H1 (cell line): ENCODE data around the gene IKZF5. TPM values are rescaled to one million over a fixed set of nuclear protein-coding genes. Genes with fewer than 3 reads are reported as not detected.

ENCODE experiments used
- CBX8 ChIP-seq: fragments of 300-800, 300-1000 bp; sonication (generic); IDR thresholded peaks from 2 replicates; pipeline ENCODE4 v1.7.1; 2016; ENCODE audit warnings: low read depth, low read length, borderline replicate concordance
- E2F6 ChIP-seq: IDR thresholded peaks from 2 replicates; pipeline ENCODE4 v1.6.1; 2012; ENCODE audit warnings: inconsistent platforms
- SAP30 ChIP-seq: fragments of 300-600 bp; sonication (generic); IDR thresholded peaks from 2 replicates; pipeline ENCODE4 v1.7.1; 2012; ENCODE audit warnings: low read length, moderate library complexity, mild to moderate bottlenecking, inconsistent platforms; ENCODE audit not compliant: insufficient read depth, insufficient replicate concordance
- TAF7 ChIP-seq: optimal IDR thresholded peaks from 2 replicates; pipeline ENCODE3; 2011; ENCODE audit warnings: low read depth, mild to moderate bottlenecking, inconsistent platforms, low read length, moderate library complexity, borderline replicate concordance
- polyA plus RNA-seq, 7 experiments: library from polyadenylated mRNA; depleted of rRNA in 3 of 7; stranded (reverse) in 5 of 7; unstranded in 2 of 7; fragments of >200 nt in 5 of 7; fragments of 200-250 nt in 2 of 7; gene quantifications; 1 replicate in 5 of 7; 2 replicates in 1 of 7; 4 replicates in 1 of 7; pipeline versions ENCODE4 v1.2.1 to v1.2.3, GENCODE V29; 2011 to 2013; ENCODE audit warnings: missing spikeins in 2 of 7, mixed read lengths in 2 of 7
- total RNA-seq: library from RNA; stranded (reverse); fragmentation: NEBNext Ultra II Directional; extraction: Animal tissue kit (Norgen Biotek cat#: 25700); gene quantifications from 2 replicates; pipeline ENCODE4 v1.2.1, GENCODE V29; 2021

IKZF5 gene
- total and polyA plus RNA-seq, 2 of the 8 experiments (the other 6 are each of a cell fraction or from before 2014, with no cell fraction given): 5.2 to 15.3 TPM

- no peak for TF ChIP-seq E2F6
- no peak for TF ChIP-seq TAF7
- no peak for TF ChIP-seq SAP30
- no peak for TF ChIP-seq CBX8
Measured at GRCh38 chr10:123001370-123001769, 7.2 kb downstream of the IKZF5 start (continued).
